ENCODE measurements around the gene ACMSD. TPM values are rescaled to one million over a fixed set of nuclear protein-coding genes. Genes with fewer than 3 reads are reported as not detected.

ACMSD gene
- polyA plus RNA-seq, 1 of the 3 experiments (the other 2 are of a cell fraction), result not detected

DNA sequence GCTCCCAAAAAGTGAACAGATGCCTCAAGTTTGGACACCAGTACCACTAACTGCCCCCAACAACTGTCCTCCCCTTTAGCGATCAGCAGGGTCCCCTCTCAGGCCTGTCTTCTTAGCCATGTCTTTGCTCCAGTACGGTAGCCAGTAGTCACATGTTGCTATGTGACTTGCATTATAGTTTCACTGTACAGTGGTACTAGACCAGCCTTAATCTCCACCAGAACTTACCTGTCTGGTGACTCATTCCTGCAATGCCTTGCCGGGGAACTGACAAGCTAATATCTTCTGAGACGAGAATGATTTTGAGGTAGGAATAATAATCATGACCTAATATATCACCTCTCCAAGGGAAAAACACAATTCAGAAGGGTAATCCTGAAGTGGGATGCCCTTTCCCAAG lies 23.7 kb downstream of the ACMSD start:
- no peaks in the 10 kb centered on the region for H3K36me3 ChIP-seq (replicated peaks in 1 of 2; ENCODE audit: control insufficient read depth in 1 of 2, insufficient read depth in 2 of 2, low read length in 1 of 2)
- H3K9me3 ChIP-seq, result no peaks in the 10 kb centered on the region
- no peaks in the 10 kb centered on the region for H3K79me2 ChIP-seq (ENCODE audit: insufficient read depth)
- H3K27me3 ChIP-seq (ENCODE audit: insufficient read depth), result no peaks in the 10 kb centered on the region
- H3K9me2 ChIP-seq, result no peaks in the 10 kb centered on the region
- 78% methylated on average over 4 of the region's 4 CpGs for WGBS (ENCODE audit: low lambda C conversion rate)
- CTCF ChIA-PET, result no interaction called here
- no peak overlapping the region for H3K9ac ChIP-seq
- no peak for DNase-seq
- H4K20me1 ChIP-seq (ENCODE audit: insufficient read depth), result no peaks in the 10 kb centered on the region
- POLR2A ChIA-PET, result no interaction called here
- H3K4me3 ChIP-seq (ENCODE audit: low read depth in 2 of 2, low read length in 1 of 2), result no peak overlapping the region
- no peak overlapping the region for H3K27ac ChIP-seq (ENCODE audit: low read depth in 2 of 2, low read length in 1 of 2)
- TF ChIP-seq FOXM1 (IDR thresholded peaks at IDR 0.05; ENCODE audit: low read depth) (no peak), RAD21 (IDR thresholded peaks at IDR 0.05; ENCODE audit: low read length) (no peak), FOSL2 (IDR thresholded peaks at IDR 0.05; ENCODE audit: borderline replicate concordance, low read depth) (no peak), NRF1 (IDR thresholded peaks at IDR 0.05; ENCODE audit: low read depth, low read length) (no peak), GATA2 (CRISPR knock-in tag; IDR thresholded peaks at IDR 0.05) (no peak), MEF2A (IDR thresholded peaks at IDR 0.05; ENCODE audit: borderline replicate concordance, low read depth) (no peak), NFIC (IDR thresholded peaks at IDR 0.05; ENCODE audit: borderline replicate concordance) (no peak), FOXJ3 (CRISPR knock-in tag; IDR thresholded peaks at IDR 0.05) (no peak)
- TF ChIP-seq, protein P1, sequence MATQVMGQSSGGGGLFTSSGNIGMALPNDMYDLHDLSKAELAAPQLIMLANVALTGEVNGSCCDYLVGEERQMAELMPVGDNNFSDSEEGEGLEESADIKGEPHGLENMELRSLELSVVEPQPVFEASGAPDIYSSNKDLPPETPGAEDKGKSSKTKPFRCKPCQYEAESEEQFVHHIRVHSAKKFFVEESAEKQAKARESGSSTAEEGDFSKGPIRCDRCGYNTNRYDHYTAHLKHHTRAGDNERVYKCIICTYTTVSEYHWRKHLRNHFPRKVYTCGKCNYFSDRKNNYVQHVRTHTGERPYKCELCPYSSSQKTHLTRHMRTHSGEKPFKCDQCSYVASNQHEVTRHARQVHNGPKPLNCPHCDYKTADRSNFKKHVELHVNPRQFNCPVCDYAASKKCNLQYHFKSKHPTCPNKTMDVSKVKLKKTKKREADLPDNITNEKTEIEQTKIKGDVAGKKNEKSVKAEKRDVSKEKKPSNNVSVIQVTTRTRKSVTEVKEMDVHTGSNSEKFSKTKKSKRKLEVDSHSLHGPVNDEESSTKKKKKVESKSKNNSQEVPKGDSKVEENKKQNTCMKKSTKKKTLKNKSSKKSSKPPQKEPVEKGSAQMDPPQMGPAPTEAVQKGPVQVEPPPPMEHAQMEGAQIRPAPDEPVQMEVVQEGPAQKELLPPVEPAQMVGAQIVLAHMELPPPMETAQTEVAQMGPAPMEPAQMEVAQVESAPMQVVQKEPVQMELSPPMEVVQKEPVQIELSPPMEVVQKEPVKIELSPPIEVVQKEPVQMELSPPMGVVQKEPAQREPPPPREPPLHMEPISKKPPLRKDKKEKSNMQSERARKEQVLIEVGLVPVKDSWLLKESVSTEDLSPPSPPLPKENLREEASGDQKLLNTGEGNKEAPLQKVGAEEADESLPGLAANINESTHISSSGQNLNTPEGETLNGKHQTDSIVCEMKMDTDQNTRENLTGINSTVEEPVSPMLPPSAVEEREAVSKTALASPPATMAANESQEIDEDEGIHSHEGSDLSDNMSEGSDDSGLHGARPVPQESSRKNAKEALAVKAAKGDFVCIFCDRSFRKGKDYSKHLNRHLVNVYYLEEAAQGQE (IDR thresholded peaks at IDR 0.05; ENCODE audit: low read depth, low read length), result no peak
- H3K4me1 ChIP-seq (ENCODE audit: control insufficient read depth in 1 of 2, insufficient read depth in 2 of 2, low read depth in 1 of 2, low read length in 1 of 2), result no peaks in the 10 kb centered on the region
- no peaks in the 10 kb centered on the region for H3F3A ChIP-seq (replicated peaks; ENCODE audit: insufficient read depth)
- H2AFZ ChIP-seq (ENCODE audit: low read depth), result no peak overlapping the region
- no peak overlapping the region for H3K4me2 ChIP-seq

DNA sequence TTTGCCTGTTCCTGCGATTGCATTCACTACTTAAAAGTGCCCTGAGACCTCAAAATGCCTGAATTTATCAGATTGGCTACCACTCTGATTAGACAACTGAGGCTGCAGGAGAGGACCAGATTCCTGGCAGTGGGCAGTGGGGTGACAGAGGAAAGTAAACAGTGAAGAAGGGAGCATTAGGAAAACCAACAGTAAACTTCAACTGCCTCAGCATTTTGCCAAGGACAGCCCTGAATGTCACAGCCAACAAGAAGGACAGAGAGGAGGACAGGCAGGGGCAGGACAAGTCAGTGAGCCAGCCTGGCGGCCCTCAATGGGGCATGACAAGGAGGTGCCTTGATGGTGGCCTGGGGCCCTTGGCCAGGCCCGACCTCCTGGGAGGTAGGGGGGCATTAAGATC lies 24.3 kb downstream of the ACMSD start:
- no peak overlapping the region for H3K27ac ChIP-seq (ENCODE audit: low read depth in 2 of 2, low read length in 1 of 2)
- TF ChIP-seq, protein P2, sequence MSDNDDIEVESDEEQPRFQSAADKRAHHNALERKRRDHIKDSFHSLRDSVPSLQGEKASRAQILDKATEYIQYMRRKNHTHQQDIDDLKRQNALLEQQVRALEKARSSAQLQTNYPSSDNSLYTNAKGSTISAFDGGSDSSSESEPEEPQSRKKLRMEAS (IDR thresholded peaks at IDR 0.05; ENCODE audit: low read depth), result no peak
- TF ChIP-seq TCF12 (IDR thresholded peaks at IDR 0.05) (no peak), NFIC (IDR thresholded peaks at IDR 0.05; ENCODE audit: borderline replicate concordance) (no peak), RCOR1 (IDR thresholded peaks at IDR 0.05; ENCODE audit: low read length) (no peak), TAF1 (IDR thresholded peaks at IDR 0.05; ENCODE audit: borderline replicate concordance, low read depth, low read length) (no peak), TEAD4 (IDR thresholded peaks at IDR 0.05; ENCODE audit: borderline replicate concordance, insufficient read depth) (no peak), SIN3A (IDR thresholded peaks at IDR 0.05; ENCODE audit: borderline replicate concordance, low read depth, low read length) (no peak), FOXM1 (IDR thresholded peaks at IDR 0.05; ENCODE audit: low read depth) (no peak), GABPA (IDR thresholded peaks at IDR 0.05; ENCODE audit: low read depth) (no peak)
- TF ChIP-seq, protein P3, sequence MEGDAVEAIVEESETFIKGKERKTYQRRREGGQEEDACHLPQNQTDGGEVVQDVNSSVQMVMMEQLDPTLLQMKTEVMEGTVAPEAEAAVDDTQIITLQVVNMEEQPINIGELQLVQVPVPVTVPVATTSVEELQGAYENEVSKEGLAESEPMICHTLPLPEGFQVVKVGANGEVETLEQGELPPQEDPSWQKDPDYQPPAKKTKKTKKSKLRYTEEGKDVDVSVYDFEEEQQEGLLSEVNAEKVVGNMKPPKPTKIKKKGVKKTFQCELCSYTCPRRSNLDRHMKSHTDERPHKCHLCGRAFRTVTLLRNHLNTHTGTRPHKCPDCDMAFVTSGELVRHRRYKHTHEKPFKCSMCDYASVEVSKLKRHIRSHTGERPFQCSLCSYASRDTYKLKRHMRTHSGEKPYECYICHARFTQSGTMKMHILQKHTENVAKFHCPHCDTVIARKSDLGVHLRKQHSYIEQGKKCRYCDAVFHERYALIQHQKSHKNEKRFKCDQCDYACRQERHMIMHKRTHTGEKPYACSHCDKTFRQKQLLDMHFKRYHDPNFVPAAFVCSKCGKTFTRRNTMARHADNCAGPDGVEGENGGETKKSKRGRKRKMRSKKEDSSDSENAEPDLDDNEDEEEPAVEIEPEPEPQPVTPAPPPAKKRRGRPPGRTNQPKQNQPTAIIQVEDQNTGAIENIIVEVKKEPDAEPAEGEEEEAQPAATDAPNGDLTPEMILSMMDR (IDR thresholded peaks at IDR 0.05), result no peak
- TF ChIP-seq, protein P4, sequence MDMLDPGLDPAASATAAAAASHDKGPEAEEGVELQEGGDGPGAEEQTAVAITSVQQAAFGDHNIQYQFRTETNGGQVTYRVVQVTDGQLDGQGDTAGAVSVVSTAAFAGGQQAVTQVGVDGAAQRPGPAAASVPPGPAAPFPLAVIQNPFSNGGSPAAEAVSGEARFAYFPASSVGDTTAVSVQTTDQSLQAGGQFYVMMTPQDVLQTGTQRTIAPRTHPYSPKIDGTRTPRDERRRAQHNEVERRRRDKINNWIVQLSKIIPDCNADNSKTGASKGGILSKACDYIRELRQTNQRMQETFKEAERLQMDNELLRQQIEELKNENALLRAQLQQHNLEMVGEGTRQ (IDR thresholded peaks at IDR 0.05; ENCODE audit: borderline replicate concordance, low read depth, low read length), result no peak
- H3K9me2 ChIP-seq, result no peaks in the 10 kb centered on the region
- H3K4me1 ChIP-seq (ENCODE audit: control insufficient read depth in 1 of 2, insufficient read depth in 2 of 2, low read depth in 1 of 2, low read length in 1 of 2), result no peaks in the 10 kb centered on the region
- DNase-seq, result no peak
- H3F3A ChIP-seq (replicated peaks; ENCODE audit: insufficient read depth), result no peaks in the 10 kb centered on the region
- H3K4me2 ChIP-seq, result no peak overlapping the region
- H4K20me1 ChIP-seq (ENCODE audit: insufficient read depth), result no peaks in the 10 kb centered on the region
- H2AFZ ChIP-seq (ENCODE audit: low read depth), result no peak overlapping the region
- no peaks in the 10 kb centered on the region for H3K27me3 ChIP-seq (ENCODE audit: insufficient read depth)
- H3K4me3 ChIP-seq (ENCODE audit: low read depth in 2 of 2, low read length in 1 of 2), result no peak overlapping the region
- no peaks in the 10 kb centered on the region for H3K79me2 ChIP-seq (ENCODE audit: insufficient read depth)
- 23% methylated on average over 3 of the region's 3 CpGs for WGBS (ENCODE audit: low lambda C conversion rate)
- no peaks in the 10 kb centered on the region for H3K9me3 ChIP-seq
- ChIA-PET CTCF (no interaction called here), POLR2A (no interaction called here)
- no peak overlapping the region for H3K9ac ChIP-seq
- no peaks in the 10 kb centered on the region for H3K36me3 ChIP-seq (replicated peaks in 1 of 2; ENCODE audit: control insufficient read depth in 1 of 2, insufficient read depth in 2 of 2, low read length in 1 of 2)
